Measurements from ENCODE around the gene RARG.
"Not testable (repeated sequence)": the region's sequence is repeated elsewhere in the genome, so short reads cannot be mapped to it uniquely, and the experiment has no call there.

RARG gene

DNA sequence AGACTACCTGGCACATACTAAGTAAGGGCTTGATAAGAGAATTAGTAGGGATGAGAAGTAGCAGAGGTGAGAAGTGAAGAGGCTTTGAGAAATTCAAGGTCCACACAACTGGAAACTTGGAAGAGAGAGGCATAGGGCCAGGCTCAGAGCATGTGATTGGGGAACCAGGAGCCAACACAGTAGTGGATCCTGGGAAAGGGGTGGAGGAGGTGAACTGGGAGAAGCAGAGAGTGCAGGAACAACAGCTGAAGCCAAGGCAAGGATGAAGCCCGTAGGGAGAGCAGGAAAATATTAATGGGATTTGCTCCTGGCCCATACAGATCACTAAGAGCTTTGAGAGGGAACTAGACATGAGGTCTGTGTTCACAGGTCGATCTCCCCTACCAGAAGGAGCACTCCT is 23.6 kb downstream of the RARG start:
- DNase-seq = no peak

DNA sequence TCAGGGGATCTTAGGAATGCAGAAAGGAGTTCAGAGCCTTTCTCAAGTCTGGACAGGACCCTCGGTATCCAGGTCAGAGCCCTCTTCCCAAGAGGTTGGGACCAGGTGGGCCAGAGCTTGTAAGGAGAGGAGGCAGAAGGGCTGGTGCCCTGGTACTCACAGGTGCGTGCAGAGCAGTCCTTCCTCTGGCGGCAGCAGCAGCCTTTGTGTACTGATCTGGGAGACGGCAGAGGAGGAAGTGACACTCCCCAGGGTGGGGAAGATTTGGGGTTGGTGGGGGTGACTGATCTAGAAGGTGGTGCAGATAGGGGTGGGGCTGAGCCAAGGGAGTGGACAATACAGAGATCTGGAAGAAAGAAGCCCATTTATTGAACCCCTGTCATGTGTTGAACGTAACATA is 25.0 kb downstream of the RARG start, which contains the start of gene ITGB7:
Gene ITGB7 (minus strand): TSS at position 210 of the 400 bp plus-strand sequence. CDS start 6,808 bp downstream, outside the sequence.
- DNase-seq = peak in 1 of 2 donors; percentile 27

DNA sequence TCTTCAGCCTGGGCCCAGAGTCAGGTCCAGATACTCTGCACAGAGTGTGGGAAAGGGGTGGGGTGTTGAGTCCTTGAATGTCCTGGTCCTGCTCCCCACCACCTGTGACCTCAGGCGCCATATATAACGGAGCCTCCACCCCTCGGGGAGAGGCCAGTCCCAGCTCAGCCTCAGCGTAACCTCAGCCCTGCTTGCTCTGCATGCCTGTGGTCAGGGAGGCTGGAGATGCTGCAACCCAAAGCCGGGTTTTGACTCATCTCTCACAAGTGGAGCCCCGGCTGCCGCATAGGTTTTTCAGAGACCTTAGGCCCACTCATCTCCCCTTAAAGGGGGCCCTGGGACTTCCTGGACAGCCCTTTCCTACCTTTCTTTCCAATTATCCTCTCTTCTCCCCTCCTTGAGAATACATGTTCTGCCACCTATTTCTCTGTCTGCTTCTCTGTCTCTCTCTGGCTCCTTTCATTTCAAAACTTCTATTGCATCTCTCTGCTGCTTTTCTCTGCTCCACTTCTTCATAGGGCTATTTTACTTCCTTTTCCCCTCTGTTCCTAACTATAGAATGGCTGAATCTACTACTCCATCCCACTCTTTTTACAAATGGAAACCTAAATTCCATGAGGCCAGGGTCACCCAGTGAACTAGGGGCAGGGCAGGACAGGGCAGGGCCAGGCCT is 26.1 kb downstream of the RARG start:
- DNase-seq = peak; percentile 66 to 86

DNA sequence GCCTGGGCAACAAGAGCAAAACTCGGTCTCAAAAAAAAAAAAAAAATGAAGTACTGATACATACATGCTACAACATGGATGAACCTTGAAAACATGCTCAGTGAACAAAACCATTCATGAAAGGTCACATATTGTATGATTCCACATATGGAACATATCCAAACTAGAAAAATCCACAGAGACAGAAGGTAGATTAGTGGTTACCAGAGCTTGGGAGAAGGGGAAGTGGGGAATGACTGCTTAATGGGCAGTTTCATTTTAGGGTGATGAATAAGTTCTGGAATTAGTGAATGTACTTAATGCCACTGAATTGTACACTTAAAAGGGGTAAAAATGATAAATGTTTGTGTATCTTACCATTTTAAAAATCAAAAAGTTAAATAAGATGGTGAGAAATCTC is 27.7 kb downstream of the RARG start:
- no peak for DNase-seq

DNA sequence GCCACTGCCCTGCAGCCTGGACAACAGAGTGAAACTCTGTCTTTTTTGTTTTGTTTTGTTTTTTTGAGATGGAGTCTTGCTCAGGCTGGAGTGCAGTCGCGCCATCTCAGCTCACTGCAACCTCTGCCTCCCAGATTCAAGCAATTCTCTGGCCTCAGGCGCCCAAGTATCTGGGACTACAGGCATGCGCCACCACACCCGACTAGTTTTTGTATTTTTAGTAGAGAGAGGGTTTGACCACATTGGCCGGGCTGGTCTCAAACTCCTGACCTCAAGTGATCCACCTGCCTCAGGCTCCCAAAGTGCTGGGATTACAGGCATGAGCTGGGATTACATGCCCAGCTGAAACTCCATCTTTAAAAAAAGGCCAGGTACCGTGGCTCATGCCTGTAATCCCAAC is 29.7 kb downstream of the RARG start:
- not testable (repeated sequence) for DNase-seq

DNA sequence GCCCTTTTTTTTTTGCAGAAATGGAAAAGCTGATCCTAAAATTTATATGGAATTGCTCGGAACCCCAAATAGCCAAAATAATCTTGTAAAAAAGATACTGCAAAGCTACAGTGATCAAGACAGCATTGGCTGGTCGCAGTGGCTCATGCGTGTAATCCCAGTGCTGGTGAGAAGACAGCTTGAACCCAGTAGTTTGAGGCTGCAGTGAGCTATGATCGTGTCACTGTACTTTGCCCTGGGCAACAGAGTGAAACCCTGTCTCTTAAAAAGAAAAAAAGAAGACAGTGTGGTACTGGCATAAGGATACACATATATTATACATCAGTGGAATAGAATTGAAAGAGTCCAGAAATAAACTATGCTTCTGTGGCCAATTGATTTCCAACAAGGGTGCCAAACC is 30.4 kb downstream of the RARG start:
- no peak for DNase-seq

DNA sequence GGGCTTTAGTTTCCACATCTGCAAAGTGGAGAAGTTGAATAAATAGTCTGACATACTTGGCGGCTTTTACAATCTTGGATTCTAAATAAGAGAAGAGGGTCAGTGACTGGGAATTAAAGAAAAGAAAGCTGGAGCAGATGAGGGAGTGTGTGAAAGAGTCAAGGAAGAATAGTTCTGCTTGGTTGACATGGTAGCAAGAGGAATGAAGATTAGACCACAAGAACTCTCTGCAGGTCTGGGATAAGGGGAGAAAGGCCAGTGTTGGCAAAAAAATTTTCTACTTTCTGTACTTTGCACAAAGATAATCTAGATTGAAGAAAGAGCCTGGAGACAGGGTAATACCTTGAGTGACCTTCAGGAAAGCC is 30.9 kb downstream of the RARG start:
- DNase-seq = no peak

DNA sequence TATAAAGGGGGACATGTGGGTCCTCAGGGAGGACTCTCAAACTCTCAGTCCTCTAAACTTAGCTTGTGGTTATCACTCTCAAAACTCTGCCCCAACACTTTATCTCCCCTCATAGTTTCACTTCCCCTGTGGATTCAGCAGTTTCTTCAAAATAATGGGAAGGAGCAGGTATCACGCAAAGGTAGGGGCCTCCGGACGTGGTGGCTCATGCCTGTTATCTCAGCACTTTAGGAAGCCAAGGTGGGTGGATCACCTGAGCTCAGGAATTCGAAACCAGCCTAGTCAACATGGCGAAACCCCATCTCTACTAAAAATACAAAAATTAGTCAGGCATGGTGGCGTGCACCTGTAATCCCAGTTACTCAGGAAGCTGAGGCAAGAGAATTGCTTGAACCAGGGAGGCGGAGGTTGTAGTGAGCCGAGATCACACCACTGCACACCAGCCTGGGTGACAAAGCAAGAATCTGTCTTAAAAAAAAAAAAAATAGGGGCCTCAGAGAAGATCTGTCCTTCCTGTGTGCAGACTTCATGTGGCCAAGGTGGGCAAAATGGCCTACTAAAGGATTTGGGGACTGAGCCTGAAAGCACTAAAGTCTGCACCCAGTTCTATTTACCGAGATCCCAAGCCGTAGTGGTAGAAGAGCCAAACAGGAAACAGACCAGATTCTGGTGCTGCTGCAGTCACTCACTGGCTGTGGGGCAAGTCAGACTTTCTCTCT is 31.4 kb downstream of the RARG start:
- DNase-seq = peak; percentile 66 to 67

DNA sequence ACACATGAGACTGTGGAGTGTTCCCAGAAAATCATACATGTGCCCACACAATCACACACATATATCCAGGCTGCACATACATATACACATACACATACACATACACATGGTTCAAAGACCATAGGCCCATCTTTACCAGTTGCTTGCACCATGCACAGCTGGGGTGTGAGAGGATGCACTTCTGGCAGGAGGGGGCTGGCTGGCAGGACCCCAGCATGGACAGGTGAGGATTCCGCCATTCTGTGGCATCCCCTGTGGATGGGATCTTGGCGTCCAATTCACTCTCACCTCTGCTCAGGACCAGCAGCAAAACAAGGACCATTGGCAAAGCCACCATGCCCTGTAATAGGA is 31.9 kb downstream of the RARG start:
- DNase-seq = no peak

DNA sequence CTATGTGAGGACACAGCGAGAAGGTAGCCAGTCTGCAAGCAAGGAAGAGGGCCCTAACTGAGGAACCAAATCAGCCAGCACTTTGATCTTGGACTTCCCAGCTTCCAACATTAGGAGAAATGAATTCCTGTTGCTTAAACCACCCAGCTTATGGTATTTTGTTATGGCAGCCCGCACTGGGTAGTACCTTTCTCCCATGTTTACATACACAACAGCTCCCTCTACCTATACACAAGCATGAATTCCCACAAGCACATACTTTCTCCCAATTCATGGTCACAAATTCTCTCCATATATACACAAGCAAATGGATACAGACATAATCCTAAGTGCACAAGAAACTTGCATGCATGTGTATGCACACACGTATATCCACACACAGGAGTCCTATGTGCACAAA is 32.3 kb downstream of the RARG start:
- DNase-seq = no peak

DNA sequence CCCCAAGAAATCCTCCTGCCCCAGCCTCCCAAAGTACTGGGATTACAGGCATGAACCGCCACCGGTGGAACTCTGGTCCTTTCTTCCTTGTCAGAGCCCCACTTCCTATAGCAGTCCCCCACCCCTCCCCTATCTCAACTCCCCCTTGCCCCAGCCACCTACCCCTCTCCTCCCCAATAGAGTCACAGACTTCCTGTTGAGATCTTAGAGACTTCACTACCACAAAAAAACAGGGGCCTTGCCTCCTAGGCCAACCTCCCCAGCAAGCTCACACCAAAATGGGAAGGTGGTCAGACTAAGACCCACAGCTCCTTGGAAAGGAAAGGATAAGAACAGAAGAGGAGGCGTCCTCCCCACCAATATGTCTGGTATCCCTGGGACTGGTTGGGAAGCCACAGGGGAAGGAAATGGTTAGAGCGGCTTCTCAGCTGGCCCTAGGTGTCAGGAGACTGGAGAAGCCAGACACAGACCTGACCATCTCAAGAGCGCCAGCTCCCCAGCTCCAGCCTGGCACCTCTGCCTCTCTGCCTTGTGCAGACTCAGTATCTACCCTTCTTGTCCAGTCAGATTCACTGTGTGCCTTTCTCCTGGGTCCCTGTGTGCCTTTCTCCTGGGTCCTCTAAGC is 33.4 kb downstream of the RARG start:
- DNase-seq = no peak

DNA sequence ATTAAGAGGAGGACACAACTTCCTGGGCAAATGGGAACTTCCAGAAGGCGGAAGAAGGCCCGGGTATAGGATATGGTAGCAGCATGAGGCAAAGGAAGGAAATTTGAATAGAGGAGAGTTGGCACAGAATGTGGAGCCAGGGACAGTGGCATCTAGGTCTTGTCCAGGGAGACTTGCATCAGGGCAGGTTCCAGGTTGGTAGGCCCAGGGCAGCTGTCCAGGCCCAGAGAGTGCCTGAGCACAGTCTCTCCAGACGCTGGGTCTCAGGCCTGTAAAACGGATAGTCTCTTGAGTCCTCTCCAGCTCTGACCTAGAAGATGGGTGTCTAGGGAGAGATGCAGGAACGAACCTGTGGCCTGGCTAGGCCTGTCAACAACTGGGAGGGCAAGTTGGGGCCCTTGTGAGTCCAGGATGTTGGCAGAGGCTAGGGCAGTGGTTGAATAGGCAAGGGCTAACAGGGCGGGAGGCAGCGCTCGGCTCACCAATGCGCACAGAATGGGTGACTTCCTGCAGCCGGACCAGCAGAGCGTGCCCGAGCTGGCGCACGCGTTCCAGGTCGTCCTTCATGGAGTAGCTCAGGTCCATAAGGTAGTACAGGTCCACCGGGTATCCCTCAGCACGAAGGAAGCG is 34.9 kb downstream of the RARG start:
- DNase-seq = no peak

DNA sequence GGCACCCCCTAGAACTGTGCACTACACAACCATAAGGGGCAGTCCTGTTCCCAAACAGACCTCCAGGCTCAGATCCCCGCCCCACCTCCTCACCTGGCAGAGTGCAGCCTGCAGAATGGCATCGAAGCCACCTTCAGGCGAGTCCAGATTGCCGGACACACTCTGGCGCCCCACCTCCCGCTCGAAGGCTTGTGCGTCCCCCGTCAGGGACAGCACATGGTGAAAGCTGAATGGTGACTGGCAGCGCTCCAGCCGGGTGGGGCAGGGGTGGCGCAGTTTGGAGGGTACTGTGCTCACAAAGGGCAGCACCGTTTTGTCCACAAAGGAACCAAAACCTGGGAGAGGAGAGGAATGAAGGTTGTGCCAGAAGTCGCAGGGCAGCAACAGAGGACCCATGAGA is 35.5 kb downstream of the RARG start:
- DNase-seq = no peak

DNA sequence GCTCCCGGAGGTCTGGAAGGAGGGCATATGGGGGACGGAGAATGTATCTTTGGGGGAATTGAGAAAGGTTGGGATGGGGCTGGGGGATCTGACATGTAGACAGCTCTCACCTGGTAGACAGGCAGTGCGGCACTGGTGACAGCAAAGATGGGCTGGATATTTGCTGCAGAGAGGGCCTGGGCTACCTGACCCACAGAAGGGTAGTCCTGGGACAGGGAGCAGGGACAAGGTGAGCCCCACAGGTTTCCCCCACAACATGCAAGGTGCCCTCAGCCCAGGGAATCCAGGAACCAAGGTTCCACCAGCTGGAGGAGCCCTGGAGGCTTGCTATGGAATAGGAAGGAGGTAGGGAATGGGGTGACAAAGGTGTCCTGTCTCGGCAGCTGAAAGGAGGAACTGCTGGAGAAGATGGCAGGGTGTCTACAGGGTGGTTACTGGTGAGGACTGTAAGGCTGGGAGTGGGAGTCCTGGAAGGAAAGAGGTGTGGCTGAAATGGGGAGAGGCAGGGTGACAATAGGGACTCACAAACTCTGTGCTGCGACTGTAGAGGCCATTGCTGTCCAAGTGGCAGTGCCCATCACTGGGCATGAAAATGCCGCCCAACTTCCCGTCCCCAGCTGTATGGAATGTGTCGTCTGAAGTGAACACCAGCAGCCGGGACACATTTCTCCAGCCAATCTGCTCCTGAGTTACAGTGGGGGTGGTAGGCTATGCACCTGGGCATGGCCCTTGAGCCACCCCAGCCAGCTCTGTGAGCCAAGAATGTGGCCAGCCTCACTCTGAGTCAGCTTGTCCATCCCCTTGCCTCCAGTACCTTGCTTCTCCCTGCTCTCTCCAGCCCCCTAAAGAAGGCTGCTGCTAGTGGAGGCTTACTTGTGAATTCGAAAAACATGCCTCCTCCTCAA is 36.2 kb downstream of the RARG start:
- DNase-seq = no peak

DNA sequence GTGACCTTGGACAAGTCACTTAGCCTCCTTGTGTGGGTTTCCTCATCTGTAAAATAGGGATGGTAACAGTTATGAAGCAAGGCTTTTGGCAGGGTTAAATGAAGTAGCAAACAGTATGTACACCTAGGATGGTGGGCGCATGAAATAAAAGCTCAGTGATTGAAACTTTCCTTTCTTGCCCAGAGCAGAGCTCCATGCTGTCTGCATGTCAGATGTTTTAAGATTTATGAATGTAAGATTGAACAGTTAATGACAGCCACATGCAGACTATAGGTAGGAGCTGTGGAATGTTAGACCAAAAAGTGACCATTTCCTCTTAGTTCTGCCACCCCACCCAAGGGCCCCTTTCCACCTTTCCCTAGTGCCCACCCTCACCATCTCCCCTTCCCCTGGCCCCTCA is 37.0 kb downstream of the RARG start:
- no peak for DNase-seq

DNA sequence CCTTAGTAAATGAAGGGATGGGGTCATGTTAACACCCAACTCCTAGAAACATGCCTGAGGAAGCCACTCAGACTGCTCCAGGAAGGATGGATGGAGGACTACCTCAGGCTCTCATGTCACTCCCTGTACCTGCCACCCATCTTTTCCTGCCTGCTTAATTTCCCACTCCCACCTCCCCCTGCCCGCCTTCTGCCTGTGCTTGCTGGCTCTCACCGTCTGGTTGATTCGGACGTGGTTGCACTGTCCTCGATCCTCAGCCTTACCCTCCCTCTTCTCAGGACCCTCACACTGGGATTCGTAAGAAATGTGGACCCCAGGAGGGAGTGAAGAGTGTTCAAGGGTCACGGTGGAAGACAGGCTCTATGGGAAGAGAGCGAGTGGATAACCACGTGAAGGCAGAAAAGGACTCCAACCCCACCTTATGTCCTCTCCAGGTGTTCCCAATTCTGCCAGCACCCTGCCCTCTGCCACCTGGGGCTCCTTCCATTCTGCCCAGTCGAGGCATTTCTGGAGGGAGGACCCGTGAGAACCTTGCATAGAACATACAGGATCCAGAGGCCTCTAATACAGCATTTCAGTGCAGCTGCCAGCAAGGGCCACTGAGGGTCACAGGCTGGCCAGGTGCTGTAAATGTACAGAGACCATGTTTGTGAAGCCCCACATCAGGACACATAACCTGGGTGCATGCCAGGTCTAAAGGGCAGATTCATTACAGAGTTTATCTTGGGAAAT is 37.9 kb downstream of the RARG start:
- no peak for DNase-seq

DNA sequence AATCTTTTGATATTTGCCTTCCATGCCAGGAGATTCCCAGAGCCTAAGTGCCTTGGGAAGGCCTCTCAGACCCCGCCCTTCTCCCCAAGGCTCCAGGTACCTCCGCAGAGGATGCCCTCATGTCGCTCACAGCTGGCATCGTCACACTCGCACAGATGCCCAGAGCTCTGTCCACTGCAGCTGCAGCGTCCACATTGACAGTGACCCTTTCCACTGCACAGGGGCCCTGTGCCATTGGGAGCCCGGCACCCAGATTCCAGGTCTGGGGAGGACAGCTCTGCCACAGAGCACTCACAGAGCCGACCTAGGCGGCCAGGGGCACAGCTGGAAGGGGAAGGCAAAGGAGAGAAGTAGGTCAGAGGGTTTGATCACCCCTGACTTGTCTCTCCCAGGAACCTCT is 39.0 kb downstream of the RARG start:
- no peak for DNase-seq

DNA sequence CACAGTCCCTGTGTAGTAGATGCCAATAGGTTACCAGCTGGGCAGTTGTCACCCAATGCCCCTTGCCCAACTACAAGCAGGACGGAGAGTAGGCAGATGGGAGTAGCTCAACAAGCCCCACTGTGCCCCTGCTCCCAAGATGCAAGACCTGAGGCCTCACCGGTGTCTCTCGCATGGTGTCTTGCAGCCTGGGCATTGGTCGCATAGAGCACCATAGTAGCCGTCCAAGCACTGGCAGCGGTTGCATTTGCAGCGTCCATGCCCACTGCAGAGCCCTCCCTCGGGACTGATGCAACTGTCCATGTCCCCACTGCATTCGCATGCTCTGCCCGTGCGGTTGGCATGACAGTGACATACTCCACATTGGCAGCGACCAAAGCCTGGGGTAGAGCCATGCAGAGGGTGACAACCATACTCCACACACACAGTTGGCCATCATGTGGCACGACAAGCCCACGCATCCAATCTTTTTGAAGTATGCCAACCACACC is 39.4 kb downstream of the RARG start:
- DNase-seq = no peak

DNA sequence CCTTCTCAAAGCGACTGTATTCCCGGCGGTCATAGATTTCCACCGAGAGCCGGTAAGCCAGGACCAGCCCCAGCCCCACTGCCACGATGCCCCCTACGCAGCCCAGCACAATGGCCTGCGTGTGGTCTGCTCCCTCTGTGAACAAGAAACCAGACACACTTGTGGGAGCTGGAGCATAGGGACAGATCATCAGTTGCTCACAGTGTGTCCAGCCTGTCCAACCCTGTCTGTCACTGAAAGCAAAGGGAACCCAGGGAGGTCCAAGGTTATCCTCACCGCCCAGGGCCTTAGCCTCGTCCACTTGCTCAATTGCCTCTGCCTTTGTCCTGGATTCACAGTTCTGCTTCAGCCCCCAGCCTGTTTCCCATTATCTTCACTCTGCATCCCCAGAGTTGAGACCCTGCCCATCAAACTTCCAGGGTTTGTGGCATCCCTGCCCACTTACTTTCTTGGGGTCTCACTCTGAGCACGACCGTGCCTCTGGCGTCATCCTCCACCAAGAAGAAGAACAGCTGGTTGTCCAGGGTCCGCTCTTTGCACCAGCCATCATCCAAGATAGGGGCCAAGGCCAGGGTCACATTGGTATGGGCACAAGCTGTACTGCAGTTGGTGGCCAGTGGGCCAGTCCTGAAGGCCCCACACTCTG is 40.0 kb downstream of the RARG start:
- DNase-seq = no peak

DNA sequence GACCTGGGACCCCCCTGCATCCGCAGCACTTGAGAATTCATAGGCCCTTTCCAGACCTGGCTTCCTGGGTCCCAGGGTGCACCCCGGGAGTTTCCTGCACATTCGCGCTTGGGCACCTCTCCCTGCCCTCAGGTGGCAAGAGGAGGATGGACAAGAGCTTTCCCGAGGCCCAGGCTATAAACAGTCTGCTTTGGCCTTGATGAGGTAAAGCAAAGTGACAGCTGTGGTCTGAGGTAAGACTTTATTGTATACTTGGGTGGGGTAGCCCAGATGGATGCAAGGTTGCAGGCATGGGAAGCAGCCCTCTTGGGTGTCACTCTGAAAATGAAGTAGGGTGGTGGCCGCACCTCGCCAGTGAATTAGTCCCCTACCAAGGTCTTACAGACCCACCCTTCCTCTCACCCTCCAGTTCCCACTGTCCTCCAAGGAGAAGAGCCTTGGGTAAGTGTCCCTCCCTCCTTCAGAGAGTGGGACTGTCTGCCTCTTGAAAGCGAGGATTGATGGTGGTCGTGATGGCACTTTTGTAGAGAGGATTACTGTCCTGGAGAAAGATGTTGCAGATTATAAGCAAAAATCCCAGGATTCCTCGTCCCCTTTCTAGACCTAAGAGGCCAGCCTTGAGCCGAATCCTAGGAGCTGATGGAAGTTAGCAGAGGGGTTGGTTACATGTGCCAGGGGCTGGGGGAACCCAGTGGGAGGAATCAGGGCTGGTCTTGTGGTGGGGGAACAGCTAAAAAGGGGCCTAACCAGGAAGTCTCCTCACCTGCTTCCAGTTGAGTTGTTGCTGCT is 40.7 kb downstream of the RARG start:
- no peak for DNase-seq

All from inflammatory macrophage (primary cell).